ENCODE results near the gene GALNT13.

- TF ChIP-seq POLR2A (IDR thresholded peaks at IDR 0.05; ENCODE audit: low read length) (no peak), GATA1 (IDR thresholded peaks at IDR 0.05; ENCODE audit: low read depth, low read length) (no peak)
Measured at GRCh38 chr2:154402213-154402612, 530.5 kb downstream of the GALNT13 start.
